Left lobe of liver (tissue), 2 donors: ENCODE results near the gene PLK5. TPM values are rescaled to one million over a fixed set of nuclear protein-coding genes. Genes with fewer than 3 reads are reported as not detected.
A peak's percentile ranks its signal among the peaks of the same experiment; 100 is the strongest.
"Not testable (repeated sequence)": the region's sequence is repeated elsewhere in the genome, so short reads cannot be mapped to it uniquely, and the experiment has no call there.

ENCODE experiments used
- ATAC-seq: fragments of 200-7000 bp; cut with Tn5 transposase; one replicate; pipeline ENCODE4 v1.9.1; 2020; ENCODE audit warnings: mild to moderate bottlenecking, moderate library complexity
- DNase-seq: peaks from one replicate; pipeline ENCODE4 v3.0.0-alpha.2; 2020; ENCODE audit warnings: low spot score
- total RNA-seq: library from RNA; stranded (reverse); gene quantifications from one replicate; pipeline ENCODE4 v1.2.1, GENCODE V29; 2021
- donor health status: DM: no; HTN: no; CAD: no; lungs with moderate emphysema.
- donor health status: DM: no; HTN: yes; CAD: no.

The PLK5 gene
- total RNA-seq, 1 donor from 2014 or later, result not detected

DNA sequence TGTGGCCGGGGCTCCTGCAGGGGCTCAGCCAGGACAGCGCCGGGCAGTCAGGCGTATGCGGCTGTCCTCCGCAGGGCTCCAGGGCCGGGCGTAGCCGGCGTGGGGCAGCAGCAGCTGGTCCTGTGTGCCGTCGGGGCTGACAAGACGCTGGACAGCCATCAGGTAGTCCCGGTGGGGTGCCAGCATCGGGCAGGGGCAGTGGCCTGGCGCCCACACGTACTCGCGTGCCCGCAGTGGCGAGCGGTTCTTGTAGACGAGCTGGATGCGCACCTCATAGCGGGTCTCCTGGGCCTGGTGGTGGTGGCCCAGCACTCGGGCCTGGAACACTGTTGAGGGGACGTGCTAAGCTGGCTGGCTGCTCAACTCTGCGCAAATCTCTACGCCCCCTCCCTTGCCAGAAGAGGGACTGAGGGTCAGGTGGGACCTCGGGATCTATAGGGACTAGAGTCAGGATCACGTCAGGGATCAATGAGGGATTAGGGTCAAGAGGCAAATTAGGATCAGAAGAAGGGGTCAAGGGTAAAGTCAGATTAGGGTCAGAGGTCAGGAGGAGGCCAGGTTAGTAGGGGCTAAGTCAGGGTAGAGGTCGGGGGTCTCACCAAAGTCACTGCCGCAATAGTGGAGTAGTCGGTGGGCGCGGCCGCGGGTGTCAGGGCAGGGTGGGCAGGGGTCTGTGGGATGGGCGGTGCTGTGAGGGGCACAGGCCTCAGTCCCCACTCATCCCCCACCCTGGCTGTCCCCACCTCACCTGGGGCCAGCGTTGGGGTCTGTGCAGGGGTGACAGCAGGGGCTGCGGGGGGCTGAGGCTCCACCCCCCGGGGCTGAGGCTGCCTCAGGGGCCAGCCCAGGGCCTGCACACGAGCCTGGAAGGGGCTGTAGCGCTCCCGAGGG lies 17.6 kb upstream of the PLK5 start:
- no peak for ATAC-seq
- DNase-seq, result no peak

DNA sequence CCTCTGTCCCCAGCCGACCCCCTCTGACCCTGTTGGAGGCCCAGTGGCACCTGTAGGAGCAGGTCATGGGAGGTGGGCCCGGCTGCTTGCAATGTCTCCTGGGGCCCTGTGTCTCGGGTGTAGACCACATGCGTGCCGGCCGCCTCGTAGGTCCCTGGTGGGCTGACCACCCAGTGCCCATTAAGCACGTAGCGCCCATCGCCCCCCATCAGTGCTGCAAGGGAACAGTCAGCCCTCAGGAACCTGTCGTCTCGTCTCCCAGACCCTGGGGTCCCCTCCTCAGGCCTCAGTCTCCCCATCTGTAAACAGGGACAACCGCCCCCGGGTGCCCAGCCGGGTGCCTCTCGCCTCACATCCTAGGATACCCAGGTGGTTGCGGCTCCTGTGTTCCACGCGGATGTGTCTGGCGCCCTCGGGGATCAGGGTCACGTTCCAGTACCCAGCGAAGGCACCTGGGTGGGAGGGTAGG lies 16.7 kb upstream of the PLK5 start:
- DNase-seq, result no peak
- ATAC-seq, result no peak

DNA sequence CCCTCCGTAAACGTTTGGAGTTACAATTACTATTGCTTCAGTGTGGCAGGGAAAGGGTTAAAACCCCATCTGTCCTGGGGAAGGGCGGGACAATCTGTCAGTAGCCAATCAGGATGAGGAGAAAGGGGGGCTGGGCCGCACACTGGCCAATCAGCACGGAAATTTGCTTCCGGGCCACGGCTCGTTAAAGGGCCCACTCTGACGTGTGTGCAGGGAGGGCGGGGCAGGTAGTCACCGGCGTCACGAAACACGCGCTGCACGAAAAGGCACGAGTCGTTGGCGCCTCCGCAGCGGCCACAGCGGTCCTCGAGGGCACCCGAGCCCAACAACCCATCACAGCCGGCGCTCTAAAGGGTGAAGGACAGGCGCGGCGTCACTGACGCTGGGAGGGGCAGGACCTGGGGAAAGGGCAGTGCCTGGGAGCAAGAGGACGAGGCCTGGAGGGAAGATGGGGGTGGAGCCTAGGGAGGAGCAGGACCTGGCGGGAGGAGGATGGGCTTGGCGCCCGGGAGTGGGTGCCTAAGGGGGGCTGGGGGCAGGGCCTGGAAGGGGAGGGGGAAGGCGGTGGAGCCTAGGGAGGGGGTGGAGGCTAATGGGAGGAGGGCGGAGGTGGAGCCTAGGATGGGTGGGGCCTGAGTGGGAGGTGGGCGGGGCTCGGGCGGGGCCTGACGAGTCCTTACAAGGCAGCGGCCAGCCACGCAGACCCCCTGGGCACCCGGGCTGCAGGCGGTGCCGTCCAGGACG lies 15.9 kb upstream of the PLK5 start:
- ATAC-seq (peak; percentile 85), DNase-seq (peak; percentile 87)

DNA sequence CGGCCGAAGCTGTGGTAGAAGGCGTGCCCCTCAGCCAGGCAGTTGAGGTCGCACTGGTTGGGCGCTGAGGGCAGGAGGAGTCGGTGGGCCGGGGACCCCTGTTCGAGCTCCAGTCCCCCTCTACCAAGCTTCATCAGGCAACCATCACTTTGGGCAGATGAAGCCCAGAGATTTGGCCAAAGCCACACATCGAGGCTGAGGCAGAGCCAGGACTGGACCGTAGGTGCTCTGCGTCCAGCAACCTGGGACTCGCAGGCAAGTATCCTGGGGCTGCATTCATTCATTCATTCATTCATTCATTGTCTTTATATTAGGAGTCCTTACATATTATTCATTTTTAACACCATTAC lies 15.4 kb upstream of the PLK5 start:
- DNase-seq, result no peak
- no peak for ATAC-seq

DNA sequence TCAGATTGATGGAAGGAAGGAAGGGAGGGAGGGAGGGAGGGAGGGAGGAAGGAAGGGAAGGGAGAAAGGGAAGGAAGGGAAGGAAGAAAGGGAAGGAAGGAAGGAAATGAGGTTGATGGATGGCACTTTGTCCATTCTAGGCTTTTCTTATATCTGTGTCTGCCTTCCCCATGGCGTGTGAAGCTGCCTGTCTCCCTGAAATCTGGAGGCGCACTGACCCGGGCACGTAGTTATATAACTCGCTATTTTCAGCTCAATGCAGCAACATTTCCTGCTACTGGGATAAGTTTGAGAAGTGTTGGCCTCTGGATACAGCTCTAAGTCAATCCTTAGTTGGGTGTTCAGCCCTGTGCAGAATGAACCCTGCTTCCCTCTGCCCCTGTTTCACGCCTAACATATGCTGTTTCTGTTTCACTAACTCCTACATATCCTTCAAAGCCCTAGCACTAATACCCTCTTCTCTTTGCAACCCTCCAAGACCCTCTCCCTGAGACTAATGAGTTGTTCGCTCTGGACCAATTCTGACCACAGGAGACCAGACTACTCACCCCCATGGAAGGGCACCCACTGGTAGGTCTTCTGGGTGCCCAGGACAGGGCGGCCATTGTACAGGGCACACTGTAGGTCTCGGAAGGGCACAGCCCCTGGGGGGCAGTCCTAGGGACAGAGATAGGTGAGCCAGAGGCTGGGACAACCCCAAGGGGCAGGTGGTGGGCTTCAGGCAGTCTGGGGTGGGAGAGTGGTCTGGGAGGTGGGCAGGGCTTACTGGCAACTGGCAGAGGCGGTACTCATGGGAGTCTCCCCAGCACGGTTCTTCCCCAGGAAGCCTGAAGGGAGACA lies 14.1 kb upstream of the PLK5 start:
- DNase-seq, result no peak

DNA sequence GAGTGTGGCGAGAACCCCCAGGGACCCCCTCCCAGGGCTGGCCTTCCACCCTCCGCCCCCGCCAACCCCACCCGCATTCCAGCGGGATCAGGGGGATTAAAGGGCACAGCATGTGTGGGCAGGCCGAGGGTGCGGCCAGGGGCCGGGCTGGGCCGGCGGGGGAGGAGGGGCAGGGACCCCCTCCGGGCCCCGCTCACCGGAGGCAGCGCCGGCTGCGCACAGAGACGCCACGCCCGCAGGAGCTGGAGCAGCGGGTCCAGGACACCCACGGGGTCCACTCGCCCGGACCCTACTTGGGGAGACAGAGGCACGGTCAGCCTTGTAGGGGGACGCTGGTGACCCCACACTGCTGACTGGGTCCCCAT lies 13.5 kb upstream of the PLK5 start:
- DNase-seq, result no peak
- no peak for ATAC-seq

More for the DNA sequence above, 14.1 kb upstream of the PLK5 start:
- ATAC-seq, result no peak

DNA sequence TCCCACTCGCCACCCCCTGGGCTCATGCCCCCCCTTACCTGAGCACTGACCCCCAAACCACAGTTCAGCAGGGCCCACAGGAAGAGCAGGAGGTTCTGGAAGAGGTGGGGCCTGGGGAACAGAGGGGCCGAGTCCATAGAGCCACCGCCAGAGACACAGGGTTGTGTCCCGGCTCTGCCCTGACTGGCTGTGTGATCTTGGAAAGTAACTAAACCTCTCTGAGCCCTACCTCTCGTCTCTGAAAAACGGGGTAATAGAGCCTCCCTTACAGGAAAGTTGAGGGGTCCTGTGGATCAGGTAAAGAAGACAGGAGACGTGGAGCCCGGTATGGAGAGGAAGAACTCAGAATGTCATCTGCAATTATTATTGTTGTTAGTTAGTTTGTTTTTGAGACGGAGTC lies 13.1 kb upstream of the PLK5 start:
- DNase-seq (no peak), ATAC-seq (no peak)

DNA sequence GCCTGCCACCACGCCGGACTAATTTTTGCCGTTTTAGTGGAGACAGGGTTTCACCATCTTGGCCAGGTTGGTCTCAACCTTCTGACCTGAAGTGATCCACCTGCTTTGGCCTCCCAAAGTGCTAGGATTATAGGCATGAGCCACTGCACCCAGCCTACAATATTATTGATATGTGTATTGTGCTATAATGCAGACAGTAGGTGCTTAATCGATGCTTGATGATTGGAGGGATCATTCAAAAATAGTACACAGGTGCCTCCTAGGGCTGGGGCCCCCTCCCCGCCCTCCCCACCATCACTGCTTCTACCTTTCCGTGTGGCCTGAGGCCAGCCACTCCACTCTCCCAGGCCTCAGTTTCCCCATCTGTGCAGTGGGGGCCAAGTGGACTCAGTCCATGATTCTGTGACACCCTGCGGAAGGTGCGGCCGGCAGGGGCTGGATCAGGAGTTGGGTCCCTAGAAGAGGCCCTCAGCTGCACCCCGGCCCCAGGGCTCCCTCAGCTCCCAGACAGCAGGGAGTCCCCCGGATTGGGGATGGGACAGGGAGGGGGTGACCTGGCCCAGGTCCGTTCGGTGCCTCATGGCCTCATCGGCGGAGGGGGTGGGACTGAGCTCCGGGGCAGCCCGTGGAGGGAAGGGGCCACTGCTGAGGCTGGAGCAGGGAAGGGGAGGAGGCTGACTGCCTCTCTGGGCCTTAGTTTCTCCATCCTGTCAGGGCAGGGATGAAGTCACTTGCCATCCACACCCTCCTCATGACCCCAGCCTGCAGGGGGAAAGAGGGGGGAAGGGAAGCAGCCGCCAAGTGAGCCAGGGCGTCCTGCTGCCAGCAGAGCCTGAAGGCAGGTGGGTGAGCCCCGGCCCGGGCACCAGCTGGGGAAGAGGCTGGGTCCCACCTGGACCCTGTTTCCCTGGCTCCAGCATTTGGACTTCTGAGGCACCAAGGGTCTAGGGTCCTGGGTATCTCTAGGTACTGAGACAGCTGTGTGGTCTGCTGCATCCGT lies 12.3 kb upstream of the PLK5 start:
- DNase-seq (no peak), ATAC-seq (no peak)

DNA sequence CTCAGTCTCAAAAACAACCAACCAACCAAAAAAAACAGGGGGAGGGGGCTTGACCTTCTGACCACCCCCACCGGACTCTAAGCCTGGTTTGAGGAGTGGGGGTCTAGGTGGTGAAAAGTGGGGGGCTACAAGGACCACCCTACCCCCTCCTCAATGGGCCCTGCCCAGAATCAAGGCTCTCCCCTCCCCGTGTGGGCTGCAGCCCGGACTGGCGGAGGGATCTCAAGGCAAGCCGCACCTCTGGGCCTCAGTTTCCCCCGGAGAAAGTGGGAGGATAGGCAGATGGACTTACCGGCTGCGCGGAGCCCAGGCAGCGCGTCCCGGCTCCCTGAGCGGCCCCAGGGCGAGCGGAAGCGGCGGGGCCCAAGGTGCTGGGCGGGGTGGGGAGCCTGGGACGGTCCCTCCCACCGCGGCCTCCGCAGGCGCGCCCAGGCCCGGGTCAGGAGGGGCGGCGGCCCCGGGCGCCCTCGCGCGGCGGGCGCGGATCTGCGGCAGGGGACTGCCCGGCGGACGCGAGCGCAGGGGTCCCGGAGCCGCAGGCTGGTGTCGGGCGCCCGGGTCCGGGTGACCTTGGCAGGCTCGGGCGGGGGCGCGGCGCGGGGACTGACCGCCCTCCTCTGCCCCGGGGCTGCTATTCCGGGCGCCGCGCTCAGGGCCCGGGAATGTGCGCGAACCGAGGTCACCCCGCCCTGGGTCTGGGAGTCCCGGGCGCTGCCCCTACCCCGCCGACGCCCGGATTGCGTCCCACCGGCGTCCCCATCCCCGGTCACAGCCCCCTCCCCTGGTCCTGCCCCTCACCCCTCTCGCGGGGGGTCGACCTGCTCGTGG lies 11.0 kb upstream of the PLK5 start, which contains the start of gene ADAMTSL5:
ADAMTSL5 (minus strand) TSS at position 349 of the 828 bp plus-strand sequence. CDS start 2,076 bp downstream, outside the sequence.
- DNase-seq (no peak), ATAC-seq (peak; percentile 63)

DNA sequence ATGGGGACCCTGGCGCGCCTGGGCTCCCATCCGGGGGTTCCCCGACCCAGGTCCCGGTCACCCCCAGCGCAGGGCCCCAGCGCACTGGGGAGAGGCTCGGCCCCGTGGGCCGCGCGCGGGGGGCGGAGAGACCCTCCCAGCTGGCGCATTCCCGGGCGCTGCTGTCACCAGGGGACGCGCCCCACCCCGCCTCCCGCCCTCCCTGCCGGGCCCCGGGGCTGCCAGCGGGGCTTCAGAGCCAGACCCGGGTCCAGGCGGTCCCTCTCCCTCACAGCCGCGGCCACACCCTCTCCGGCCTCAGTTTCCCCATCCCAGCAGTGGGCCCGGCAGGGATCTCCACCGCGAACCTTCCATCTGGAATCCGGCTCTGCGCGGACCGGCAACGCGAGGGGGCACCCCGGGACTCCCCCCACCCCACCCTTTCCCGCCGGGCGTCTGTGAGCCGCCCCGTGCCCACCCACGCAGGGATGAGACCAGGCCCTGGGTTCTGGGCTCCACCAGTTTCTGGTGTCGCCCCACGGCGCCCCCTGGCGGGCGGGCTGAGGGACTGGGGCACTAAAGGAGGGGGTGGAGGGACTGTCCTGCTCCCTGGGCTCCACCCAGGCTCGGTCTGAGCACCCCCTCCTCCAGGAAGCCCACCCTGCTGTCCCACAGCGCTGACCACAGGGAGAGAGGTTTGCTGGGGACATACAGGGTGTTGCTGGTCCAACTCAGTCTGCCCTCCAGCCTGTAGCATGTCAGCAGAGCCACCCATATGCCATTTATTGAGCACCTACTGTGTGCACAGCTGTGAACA lies 10.2 kb upstream of the PLK5 start:
- ATAC-seq (peak; percentile 81), DNase-seq (peak; percentile 66)

DNA sequence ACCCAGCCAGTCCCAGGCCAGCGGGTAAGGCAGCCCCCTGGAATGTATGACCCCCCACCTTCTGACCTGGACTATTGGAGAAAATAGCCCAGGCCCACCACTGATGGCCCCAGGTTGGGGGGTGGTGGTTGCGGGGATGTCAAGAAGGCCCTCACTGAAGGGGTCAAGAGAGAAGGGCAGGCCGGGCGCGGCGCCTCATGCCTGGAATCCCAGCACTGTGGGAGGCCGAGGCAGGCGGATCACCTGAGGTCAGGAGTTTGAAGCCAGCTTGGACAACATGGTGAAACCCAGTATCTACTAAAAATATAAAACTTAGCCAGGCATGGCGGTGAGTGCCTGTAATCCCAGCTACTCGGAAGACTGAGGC lies 9.6 kb upstream of the PLK5 start:
- ATAC-seq (no peak), DNase-seq (no peak)

DNA sequence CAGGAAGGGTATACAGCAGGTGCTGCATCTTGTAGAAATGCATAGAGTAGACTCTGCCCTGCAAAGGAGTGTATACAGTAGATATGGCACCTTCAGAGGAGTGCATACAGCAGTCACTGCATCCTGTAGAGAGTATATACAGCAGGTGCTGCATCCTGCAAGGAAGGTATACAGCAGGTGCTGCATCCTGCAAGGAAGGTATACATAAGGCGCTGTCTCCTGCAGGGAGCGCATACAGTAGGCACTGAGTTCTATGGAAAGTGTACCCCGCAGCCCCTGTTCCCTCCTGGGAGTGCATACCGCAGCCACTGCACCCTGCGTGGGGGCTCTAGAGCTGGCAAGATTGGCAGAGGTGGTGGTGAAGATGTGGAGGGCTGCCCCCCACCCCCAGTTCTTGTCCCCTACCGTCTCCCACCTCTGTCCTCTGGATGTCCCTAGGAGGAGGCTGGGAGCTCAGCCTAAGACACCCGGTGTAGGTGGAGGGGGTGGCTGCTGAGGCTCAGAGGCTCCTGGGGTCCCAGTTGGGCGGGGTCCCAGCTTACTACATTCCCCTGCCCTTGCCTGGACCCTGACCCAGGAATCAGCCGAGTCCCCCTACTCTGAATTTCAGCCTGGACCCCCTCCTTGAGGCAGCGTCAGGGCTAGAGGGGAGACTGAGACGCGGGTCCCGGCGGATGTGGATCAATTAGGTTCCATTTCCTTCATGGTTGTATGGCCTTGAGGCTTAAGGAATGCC lies 8.7 kb upstream of the PLK5 start:
- ATAC-seq, result no peak
- DNase-seq, result no peak

DNA sequence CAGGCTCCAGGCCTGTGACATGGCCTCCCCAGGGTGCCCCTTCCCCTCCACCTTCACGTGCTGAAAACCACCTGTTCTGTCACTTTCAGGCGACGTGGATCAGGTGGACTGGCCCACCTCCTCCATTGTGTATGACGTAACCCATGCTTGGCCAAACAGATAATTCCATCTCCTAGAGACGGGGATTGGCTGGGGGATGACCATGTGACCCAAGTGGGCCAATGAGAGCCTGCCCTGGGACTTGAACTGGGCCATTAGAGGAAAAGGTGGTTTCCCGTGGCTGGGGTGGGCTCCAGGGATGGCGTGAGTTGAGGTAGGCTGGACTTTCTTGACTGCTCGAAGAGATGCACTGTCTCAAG lies 7.5 kb upstream of the PLK5 start:
- ATAC-seq (no peak), DNase-seq (no peak)

DNA sequence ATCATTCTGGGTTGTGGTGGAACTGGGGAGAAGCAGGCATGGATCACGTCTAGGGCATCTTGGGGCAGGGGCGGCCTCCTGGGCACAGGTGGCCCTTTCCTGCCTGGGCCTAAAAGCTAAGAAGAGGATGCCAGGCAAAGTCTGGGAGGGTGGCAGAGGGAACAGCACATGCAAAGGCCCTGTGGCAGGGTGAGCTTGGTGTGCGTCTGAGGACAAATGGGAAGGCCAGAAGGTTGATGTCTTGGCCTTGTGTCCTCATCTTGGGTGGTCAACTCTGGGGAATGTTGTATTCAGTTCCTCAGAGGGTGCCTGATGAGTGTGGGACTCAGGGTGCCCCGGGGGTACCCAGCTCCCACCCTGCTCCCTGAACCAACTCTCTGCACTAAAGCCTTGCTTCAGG lies 5.4 kb upstream of the PLK5 start:
- no peak for DNase-seq

DNA sequence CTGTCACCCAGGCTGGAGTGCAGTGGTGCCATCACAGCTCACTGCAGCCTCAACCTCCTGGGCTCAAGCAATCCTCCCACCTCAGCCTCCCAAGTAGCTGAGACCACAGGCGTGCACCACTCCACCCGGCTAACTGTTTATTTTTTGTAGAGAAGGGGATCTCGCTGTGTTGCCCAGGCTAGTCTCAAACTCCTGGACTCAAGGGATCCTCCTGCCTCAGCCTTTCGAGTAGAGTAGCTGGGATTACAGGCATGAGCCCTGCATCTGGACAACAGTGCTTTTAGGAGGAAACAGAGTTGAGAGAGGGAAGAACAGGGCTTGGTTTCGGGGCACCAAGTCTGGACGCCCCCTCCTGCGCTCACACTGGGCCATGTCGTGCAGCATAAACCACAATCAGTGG lies 4.1 kb upstream of the PLK5 start:
- ATAC-seq, result not testable (repeated sequence)

More for the DNA sequence above, 5.4 kb upstream of the PLK5 start:
- no peak for ATAC-seq

DNA sequence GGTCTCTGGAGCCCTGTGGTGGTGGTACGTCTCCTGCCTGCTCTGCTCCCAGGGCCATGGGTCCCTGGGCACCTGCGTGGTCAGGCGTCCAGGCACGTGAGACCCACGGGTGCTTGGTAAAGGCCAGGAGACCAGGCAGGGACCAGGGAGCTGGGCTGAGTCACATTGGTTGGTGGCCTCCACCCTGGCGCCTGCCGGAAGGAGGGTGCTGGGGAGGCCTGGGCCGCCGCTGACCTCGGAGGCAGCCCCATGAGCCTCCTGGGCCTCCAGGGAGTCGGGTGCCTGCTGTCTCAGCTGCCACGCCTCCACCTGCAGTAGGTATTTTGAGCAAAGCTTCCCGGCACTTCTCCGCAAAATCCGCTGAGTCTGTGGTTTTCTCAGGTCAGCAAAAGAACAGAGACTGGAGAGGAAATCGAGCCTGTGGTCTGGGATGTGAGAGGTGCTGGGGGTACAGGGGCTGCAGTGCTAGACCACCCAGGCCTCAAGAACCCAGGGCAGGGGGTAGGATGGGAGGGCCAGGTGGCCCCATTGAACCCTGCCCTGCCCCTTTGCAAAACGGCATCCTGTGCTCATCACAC lies 3.6 kb upstream of the PLK5 start:
- ATAC-seq (no peak), DNase-seq (no peak)

More for the DNA sequence above, 4.1 kb upstream of the PLK5 start:
- DNase-seq, result not testable (repeated sequence)

DNA sequence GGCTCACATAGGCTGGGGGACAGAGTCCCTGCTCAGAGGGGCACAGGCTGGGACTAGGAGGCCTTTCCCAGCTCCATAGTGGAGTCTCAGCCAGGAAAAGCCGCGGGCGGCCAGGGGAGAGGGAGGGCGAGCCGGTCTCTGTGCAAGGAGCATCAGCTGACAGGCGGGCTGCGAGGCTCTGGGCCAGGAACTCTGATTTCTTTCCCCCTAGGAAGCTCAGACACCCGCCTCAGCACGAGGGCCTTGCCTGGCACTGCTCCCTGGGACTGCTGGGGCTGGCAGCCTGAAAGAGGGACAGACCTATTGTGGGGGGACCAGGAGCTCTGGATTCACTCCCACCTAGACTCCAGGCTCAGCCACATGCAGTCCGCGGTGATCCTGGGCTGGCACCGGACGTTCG lies 2.2 kb upstream of the PLK5 start:
- no peak for ATAC-seq

More for the DNA sequence above, 2.2 kb upstream of the PLK5 start:
- no peak for DNase-seq
